AG04450 (cell line): ENCODE data around the gene PCDHGA4. TPM values are rescaled to one million over a fixed set of nuclear protein-coding genes. Genes with fewer than 3 reads are reported as not detected.

Experiments
- CTCF ChIA-PET: fragments of 300-600, 350-600 bp; formaldehyde crosslinking; extraction: SDS; loops from one replicate; lab custom pipeline; 2022; ENCODE audit warnings: antibody characterized with exemption, inconsistent platforms; lab: Charles Lee
- POLR2A ChIA-PET: fragments of 350-600 bp; formaldehyde crosslinking; extraction: SDS; loops from one replicate; lab custom pipeline; 2021; ENCODE audit warnings: antibody characterized with exemption, inconsistent platforms; lab: Yijun Ruan, JAX
- DNase-seq: peaks from one replicate; pipeline ENCODE4 v3.0.0-alpha.2; 2011; ENCODE audit warnings: low read depth, low spot score
- H3K27ac ChIP-seq: one replicate; pipeline ENCODE4 v1.5.1; 2012; ENCODE audit warnings: low read depth, low read length, control low read depth
- H3K27me3 ChIP-seq: one replicate; pipeline ENCODE4 v1.6.0; 2012; ENCODE audit warnings: low read length; ENCODE audit not compliant: control insufficient read depth, insufficient read depth
- H3K4me3 ChIP-seq: 2 replicates; pipeline ENCODE4 v1.5.1; 2011; ENCODE audit warnings: mild to moderate bottlenecking, low read depth, low read length, control low read depth
- H3K9me3 ChIP-seq: 2 replicates; pipeline ENCODE4 v1.5.1; 2012; ENCODE audit warnings: low read length; ENCODE audit not compliant: control insufficient read depth, insufficient read depth
- polyA plus RNA-seq: library from polyadenylated mRNA; depleted of rRNA; stranded (reverse); fragments of >200 nt; gene quantifications from 2 replicates; pipeline ENCODE4 v1.2.3, GENCODE V29; 2011
- TF ChIP-seq, protein P1 (sequence below): IDR thresholded peaks from 2 replicates; pipeline ENCODE4 v1.5.1; 2011; ENCODE audit warnings: low read depth, low read length, control low read depth, inconsistent platforms

PCDHGA4 gene
- polyA plus RNA-seq, 1 experiment = 6.3 TPM

DNA sequence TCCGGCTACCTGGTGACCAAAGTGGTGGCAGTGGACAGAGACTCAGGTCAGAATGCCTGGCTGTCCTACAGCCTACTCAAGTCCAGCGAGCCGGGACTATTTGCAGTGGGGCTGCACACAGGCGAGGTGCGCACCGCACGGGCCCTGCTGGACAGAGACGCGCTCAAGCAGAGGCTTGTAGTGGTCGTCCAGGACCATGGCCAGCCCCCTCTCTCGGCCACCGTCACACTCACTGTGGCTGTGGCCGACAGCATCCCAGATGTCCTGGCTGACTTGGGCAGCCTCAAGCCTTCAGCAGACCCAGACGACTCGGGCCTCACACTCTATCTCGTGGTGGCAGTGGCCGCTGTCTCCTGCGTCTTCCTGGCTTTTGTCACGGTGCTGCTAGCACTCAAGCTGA, 2.1 kb downstream of the PCDHGA4 start:
- POLR2A ChIA-PET = no interaction called here
- peaks cover 9% of the 10 kb centered on the region for H3K27me3 ChIP-seq
- peaks cover 59% of the 10 kb centered on the region for H3K9me3 ChIP-seq
- DNase-seq = no peak
- CTCF ChIA-PET = interaction anchor here (2.1 kb wide), 1 partner anchor 207 kb away, joined by 8 read pairs; no protein-coding TSS in a partner anchor
- no peak overlapping the region for H3K27ac ChIP-seq
- no peak overlapping the region for H3K4me3 ChIP-seq
- TF ChIP-seq, protein P1, sequence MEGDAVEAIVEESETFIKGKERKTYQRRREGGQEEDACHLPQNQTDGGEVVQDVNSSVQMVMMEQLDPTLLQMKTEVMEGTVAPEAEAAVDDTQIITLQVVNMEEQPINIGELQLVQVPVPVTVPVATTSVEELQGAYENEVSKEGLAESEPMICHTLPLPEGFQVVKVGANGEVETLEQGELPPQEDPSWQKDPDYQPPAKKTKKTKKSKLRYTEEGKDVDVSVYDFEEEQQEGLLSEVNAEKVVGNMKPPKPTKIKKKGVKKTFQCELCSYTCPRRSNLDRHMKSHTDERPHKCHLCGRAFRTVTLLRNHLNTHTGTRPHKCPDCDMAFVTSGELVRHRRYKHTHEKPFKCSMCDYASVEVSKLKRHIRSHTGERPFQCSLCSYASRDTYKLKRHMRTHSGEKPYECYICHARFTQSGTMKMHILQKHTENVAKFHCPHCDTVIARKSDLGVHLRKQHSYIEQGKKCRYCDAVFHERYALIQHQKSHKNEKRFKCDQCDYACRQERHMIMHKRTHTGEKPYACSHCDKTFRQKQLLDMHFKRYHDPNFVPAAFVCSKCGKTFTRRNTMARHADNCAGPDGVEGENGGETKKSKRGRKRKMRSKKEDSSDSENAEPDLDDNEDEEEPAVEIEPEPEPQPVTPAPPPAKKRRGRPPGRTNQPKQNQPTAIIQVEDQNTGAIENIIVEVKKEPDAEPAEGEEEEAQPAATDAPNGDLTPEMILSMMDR = no peak

DNA sequence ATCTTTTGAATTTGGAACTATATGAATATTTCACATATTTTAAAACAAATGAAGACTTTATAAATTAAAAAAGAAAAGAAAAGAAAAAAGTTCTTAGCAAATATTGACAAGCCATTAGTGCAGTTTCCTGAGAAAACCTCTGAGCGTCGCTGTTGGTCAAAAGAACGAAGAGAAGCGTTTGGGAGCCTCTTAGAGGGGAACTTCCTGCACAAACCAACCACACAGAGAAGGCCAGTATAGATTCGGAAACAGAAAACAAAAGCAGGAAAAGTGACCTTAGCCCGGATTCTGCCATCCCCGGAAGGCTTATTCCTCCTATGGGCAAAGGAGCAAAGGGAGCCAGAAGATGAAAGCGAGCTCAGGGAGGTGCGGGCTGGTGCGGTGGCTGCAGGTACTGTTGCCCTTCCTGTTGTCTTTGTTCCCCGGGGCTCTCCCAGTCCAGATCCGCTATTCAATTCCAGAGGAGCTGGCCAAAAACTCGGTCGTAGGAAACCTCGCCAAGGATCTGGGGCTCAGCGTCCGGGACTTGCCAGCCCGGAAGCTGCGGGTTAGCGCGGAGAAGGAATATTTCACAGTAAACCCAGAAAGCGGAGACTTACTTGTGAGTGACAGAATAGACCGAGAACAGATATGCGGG, 5.1 kb downstream of the PCDHGA4 start, which contains the start of gene PCDHGB2:
PCDHGB2 (plus strand) TSS at position 205 of the 637 bp plus-strand sequence; CDS start at position 347, 142 bp downstream.
- TF ChIP-seq, protein P1 = peak; percentile 49
- ChIA-PET POLR2A (no interaction called here), CTCF (interaction anchor here (0.6 to 1.3 kb wide), 5 partner anchors 198 to 207 kb away, joined by 3 to 12 read pairs (median 4); no protein-coding TSS in a partner anchor)
- Histone ChIP-seq H3K9me3 (peaks cover 65% of the 10 kb centered on the region), H3K27me3 (peaks cover 17% of the 10 kb centered on the region), H3K27ac (peak within 1 kb of the TSS; percentile 49), H3K4me3 (peak within 1 kb of the TSS; percentile 50)
- no peak for DNase-seq

DNA sequence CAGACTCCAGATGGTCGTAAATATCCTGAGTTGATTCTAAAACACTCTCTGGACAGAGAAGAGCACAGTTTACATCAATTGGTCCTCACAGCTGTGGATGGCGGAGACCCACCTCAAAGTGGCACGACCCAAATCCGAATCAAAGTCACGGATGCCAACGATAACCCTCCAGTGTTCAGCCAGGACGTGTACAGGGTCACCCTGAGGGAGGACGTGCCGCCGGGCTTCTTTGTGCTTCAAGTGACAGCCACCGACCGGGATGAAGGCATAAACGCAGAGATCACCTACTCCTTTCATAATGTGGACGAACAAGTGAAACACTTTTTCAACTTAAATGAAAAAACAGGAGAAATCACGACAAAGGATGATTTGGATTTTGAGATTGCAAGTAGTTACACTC, 5.9 kb downstream of the PCDHGA4 start:
- peaks cover 65% of the 10 kb centered on the region for H3K9me3 ChIP-seq
- CTCF ChIA-PET = interaction anchor here (0.6 to 1.3 kb wide), 4 partner anchors 197 to 206 kb away, joined by 3 to 12 read pairs (median 4); no protein-coding TSS in a partner anchor

DNA sequence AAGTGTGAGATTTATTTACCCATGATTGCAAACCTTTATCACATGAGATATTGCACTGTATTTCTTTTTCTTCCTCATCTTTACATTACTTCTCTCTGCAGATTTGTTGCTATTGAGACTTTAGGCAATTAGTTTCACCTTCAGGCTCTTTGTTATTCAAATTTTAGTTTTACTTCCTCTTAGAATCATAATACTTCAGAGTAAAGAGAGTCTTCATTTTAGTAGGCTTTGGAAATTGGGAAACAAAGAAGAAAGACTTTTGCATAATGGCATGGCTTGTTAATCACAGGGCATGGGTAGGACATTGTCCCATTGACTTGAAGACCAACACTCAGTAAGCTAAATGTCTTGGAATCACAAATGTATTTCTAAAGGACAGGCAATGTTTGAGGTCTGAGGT, 7.9 kb downstream of the PCDHGA4 start:
- CTCF ChIA-PET = interaction anchor here (1.0 to 1.7 kb wide), 2 partner anchors 24 to 201 kb away, joined by 3 to 5 read pairs; partner anchors contain the start of gene PCDHGA2
- TF ChIP-seq, protein P1 = no peak
- H3K27ac ChIP-seq = no peak overlapping the region
- H3K27me3 ChIP-seq = peaks cover 32% of the 10 kb centered on the region
- no peak overlapping the region for H3K4me3 ChIP-seq
- DNase-seq = no peak
- H3K9me3 ChIP-seq = peaks cover 61% of the 10 kb centered on the region
- POLR2A ChIA-PET = no interaction called here

More for the DNA sequence above, 5.9 kb downstream of the PCDHGA4 start:
- POLR2A ChIA-PET = no interaction called here
- no peak for DNase-seq
- H3K27ac ChIP-seq = no peak overlapping the region
- peaks cover 24% of the 10 kb centered on the region for H3K27me3 ChIP-seq
- no peak overlapping the region for H3K4me3 ChIP-seq
- TF ChIP-seq, protein P1 = no peak
